Hepatic stellate cell (primary cell): ENCODE results near the gene PDGFRB.
A peak's percentile ranks its signal among the peaks of the same experiment; 100 is the strongest.

Source experiments
- DNase-seq: peaks from one replicate; pipeline ENCODE4 v3.0.0; 2011; ENCODE audit warnings: low spot score

Gene PDGFRB

GRCh38 chr5:150129813-150130492, 25.7 kb downstream of the PDGFRB start:
- peak; percentile 86 for DNase-seq

GRCh38 chr5:150129454-150129812, 26.2 kb downstream of the PDGFRB start:
- DNase-seq: no peak

GRCh38 chr5:150126921-150127265, 28.8 kb downstream of the PDGFRB start:
- no peak for DNase-seq

DNA sequence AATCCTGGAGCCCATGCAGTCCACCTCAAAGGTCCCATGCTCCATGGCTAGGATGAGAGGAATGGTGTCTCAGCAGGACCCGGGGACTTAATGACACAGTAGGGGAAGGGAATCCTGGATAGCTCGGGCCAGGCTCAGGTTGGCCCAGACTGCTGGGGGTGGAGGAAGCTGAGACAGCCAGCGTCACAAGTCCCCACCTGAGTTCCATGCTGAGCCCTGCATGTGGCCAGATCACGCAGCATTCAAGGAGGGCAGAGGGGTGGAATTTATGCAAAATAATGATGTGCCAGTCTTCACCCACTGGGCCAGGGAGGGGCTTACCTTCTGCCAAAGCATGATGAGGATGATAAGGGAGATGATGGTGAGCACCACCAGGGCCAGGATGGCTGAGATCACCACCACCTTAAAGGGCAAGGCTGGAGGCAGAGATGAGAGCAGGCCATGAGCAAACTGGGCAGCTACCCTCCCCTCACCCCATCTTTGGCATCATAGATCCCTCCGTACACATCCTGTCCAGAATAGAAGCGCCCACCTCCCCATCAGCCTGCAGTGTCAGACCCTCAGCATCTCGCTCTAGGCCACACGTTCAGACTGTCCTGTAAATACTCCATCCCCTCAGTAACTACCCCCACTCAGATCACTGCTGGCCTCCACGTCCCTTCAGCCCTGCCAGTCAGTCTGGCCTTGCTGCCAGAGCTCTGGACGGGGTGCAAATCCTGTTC, 29.3 kb downstream of the PDGFRB start:
- DNase-seq: no peak

DNA sequence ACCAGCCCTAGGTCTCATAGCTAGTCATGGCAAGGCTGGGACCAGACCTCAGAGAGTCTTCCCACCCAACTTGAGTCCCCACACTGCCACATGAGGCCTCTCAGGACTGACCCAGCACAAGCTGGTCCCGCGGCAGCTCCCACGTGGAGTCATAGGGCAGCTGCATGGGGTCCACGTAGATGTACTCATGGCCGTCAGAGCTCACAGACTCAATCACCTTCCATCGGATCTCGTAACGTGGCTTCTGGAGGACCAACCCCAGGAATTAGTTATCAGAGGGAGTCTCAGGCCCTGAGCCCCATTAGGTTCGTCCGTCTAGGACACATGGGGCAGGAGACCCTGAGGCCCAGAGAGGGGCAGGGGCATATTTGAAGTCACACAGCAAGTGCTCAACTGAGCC, 30.3 kb downstream of the PDGFRB start:
- DNase-seq: no peak

GRCh38 chr5:150124596-150124995, 31.0 kb downstream of the PDGFRB start:
- DNase-seq: no peak

- no peak for DNase-seq
These were observed 31.5 kb downstream of the PDGFRB start for GRCh38 chr5:150124111-150124557.

DNA sequence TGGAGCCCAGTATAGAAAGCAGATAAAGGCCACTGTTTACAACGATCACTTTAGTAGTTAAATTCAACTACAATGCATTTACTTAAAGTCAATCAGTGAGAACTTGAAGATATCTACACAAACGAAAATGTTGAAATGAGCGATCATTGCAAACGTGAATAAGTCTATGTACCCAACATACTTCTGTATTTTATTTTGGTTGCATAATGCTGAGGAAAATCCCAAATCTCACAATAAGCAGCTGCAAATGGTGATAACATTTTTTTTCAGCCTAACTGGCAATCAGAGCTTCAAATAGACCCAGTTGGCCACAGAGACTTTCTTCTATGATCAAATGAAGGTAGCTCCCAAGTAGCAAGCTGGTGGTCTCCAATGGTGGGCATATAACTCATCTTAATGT, 32.1 kb downstream of the PDGFRB start:
- DNase-seq: no peak

- no peak for DNase-seq
These were observed 32.8 kb downstream of the PDGFRB start for GRCh38 chr5:150122536-150123481.

GRCh38 chr5:150122158-150122510, 33.5 kb downstream of the PDGFRB start:
- DNase-seq: no peak

GRCh38 chr5:150121448-150122157, 34.0 kb downstream of the PDGFRB start:
- no peak for DNase-seq

DNA sequence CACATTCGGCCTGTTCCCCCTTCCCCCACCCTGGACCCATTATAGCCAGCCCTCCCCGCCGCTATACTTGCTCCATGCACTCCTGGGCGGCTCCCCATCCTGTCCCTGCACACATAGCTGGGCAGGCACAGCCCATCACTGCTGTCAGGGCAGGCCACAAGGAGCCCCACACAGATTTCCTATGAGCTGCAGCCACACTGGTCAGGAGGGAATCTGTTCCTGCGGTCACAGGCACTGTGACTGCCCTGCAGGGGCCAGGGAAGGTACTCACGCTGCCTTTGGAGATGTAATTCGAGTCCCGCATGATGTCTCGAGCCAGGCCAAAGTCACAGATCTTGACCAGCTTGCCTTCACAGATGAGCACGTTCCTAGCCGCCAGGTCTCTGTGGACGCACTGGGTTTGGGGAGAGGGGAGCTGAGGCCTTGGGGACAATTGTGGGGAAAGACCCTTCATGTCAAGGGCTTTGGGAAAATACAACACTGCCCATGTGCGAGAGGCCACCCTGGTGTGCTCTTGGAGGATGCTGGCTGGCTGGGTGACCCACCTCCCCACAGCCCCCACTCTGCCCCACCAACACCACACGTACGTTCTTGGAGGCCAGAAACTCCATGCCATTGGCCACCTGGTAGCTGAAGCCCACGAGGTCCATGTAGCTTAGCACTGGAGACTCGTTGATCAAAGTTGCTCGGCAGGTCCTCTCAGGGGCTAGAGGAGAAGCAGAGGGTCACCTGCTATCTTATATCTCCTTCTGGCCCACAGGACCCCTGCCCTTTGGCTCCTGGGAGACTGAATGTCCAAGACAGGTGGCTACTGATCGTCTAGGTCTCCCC, 34.8 kb downstream of the PDGFRB start:
- no peak for DNase-seq

DNA sequence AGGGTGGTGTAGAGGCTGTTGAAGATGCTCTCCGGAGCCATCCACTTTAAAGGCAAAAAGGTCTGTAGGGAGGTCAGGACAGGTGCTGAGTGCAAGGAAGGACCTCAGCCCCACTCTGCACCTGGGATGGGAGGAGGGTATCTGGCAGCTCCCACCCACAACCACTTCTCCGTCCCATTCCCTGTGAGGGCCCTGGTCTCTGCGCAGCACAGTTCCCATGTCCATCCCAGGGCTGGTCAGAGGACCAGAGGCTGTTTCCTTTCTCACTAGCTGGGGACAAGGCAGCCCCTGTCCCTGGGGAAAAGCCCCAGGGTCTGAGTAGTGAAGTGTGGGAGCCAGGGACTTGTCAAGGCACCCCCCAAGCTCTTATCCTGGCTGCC, 35.6 kb downstream of the PDGFRB start:
- no peak for DNase-seq

DNA sequence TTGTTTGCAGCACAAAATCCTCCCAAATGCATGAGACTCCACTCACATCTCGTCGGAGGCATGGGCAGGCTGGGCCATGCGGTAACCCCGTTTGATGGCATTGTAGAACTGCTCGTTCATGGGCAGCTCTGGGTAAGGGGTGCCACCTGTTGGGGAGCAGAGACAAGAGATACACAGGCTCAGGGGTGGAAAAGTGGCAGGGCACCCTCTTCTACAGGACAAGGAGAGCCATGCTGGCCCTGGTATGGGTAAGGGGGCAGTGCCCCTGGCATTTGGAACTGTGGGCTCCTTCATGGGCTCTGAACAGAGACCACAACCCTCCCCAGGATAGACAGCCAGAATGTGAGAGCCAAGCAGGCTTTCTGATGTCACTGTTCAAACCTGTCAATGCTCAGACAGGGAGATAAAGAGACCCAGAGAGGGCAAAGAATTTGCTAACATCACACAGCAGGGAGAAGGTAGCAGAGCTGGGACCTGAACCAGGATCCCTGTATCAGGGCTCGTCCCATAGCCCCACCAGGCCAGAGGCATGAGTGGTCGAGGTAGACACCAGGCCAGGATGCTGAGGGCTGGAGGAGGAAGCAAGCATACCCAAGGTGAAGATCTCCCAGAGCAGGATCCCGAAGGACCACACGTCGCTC, 36.1 kb downstream of the PDGFRB start:
- no peak for DNase-seq

DNA sequence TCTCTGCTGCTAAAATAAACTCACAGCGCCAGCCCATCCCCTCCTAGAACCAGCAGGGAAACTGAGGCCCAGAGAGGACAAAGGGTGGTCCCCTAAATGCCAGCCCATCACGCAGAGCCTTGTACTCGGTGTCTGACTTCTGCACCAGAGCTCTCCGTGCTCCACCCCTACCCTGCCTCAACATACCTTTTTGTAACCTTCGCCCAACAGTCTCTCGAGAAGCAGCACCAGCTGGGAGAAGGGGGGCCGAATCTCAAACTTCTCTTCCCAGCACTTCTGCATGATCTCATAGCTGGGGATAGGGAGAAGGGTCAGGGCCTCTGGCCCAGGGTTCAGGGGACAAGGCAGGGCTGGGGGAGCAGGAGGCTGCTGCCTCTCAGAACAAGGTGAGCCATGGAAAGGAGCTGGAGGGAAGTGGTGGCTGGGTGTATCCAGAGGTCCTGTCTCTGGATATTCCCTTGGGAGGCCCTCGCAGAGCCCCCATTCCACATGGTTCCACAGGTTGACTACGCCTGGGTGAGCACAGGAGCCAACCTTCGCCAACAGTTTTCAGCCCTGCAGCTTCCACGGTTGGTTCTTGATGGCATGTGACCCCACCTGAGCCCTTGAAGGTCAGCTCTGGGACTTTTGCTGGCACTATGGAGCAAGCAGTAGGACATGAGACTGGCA, 37.0 kb downstream of the PDGFRB start:
- DNase-seq: no peak

- no peak for DNase-seq
These were observed 37.6 kb downstream of the PDGFRB start for GRCh38 chr5:150117945-150118560.

GRCh38 chr5:150116667-150117400, 38.8 kb downstream of the PDGFRB start:
- DNase-seq: peak; percentile 11

GRCh38 chr5:150114773-150115408, 40.8 kb downstream of the PDGFRB start:
- DNase-seq: peak; percentile 6
